DMS153 (cell line): ENCODE measurements around the gene TLNRD1.

Experiments used
- DNase-seq: peaks from one replicate; lab custom pipeline; 2025; lab: John Stamatoyannopoulos, UW

Gene TLNRD1

DNA sequence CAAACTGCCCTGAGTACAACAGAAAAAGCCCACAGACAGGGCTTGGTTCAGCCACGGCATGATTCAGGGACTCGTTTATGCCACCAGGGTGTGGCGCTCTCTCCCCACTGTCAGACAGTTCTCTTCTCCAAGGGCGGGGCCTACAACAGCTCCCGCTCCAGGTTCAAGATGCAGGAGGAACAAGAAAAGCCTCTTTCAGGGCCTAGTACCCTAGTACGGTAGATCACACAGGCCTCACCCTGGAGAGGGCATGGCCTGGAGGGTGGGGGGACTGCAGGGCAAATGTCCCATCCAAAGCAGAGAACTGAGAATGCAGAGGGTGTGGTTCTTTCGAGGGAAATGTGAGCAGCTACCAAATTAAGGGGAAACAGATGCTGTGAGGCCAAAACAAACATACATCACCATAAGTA, 23.1 kb upstream of the TLNRD1 start:
- DNase-seq = peak; percentile 48

DNA sequence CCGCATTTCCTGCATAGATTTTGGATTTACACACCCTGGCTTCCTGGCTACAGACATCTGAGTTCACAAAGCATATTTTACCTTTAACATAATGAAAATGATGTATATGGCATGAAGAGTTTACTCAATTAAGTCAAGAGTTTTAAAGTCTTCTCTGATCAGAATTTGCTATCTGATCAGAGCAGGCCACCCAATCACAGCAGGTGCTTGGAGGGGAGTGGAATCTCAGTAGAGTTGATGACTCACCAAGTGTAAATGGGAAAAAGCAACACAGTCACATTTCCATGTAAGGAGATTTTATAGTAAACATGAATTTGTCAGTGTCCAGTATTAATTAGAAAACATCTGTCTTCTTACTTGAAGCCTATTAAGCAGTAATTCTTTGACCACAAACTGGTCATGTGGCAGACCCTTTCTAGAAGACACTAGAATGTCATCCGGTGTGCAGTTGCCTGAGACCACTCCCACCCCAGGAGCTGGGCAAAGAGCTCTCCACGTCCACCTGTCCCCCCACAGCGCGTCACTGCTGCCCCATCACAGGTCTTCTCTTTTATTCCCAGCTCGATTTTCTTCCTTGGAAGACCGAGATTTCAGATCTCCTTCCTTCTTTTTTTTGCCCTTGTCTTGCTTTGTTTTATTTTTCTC, 21.9 kb upstream of the TLNRD1 start:
- no peak for DNase-seq

DNA sequence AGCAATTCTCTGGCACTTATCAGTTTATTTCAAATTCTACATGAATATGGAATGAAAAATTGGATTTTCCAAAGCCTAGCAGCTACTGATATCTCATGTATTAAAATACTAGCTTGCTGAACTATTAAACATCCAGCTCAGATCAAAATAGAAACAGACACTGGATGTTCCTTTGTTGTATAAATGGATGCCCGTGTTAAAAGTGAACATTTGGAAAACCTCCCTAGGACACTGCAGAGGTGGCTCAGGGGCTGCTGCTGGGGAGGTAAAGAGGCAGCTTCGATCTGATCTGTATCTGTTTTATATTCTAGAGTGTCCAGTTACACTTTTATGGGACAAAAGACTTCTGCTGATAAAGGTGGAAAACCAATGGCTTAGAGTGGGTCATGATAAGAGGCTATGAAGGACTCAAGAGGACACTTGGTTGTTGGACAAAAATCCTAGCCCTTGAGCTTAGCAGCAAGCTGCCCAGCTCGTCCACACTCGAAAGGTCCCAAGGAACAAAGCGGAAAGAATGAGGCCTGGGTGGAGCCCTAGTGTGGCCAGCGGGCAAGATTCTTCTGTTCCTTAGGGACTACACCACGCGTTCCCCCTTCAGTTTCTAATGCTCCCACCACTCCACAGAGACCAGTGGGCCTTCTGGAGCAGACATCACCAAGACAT, 21.1 kb upstream of the TLNRD1 start:
- DNase-seq = no peak

DNA sequence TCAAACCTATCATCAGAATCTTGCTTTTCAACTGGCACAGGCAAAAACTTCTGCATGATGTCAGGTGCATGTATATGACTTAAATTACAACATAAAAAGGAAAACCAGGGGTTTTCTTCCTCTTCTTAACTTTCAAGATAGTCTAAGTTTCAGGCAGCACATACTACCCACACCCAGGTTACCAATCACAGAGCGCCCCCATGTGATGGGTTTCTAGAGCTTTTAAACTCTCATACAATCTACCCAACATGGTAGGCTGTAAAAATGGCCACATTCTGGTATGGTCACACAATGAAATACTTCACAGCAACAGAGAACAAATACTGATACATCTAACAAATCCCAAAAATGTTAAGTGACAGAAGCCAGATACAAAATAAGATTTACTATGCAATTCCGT, 18.5 kb upstream of the TLNRD1 start:
- no peak for DNase-seq

DNA sequence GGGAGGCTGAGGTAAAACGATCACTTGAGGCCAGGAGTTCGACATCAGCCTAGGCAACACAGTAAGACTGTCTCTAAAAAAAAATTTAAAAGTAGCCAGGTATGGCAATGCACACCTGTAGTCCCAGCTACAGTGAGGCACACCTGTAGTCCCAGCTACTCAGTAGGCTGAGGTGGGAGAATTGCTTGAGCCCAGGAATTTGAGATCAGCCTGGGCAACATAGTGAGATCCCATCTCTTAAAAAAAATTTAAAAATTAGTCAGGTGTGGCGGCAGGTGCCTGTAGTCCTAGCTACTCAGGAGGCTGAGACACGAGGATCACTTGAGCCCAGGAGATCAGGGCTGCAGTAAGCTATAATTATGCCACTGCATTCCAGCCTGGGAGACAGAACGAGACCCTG, 17.9 kb upstream of the TLNRD1 start:
- no peak for DNase-seq

DNA sequence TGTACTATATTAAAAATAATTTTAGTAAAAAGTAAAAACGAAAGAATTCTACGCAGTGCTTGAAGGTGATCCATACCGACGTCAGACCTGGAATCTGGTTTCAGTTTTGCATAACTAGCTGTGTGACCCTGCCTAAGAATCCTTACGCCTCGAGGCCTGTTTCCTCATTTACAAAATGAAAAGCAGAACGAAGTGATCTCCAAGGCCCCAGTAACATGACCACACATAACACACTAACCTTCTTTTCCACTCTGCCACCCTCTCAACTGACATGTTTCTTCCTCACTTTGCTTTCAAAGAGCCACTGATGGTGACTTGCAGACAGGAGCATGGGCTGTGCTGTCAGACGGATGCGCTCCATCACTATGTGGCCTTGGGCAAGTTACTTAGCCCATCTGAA, 15.9 kb upstream of the TLNRD1 start:
- DNase-seq = no peak

DNA sequence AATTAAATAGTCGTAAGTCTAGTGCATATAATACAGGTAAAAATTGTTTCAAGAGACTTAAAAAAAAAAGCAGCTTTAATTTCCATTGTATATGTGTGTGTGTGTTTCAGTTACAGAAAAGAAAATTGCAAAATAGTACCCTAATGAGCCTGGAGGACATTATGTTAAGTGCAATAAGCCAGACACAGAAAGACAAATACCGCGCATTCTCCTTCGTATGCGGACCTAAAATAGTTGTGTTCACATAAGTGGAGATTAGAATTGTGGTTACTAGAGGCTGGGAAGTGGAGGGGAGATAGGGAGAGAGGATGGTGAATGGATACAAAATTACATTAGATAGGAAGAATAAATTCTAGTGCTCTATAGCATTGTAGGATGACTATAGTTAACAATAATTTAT, 14.7 kb upstream of the TLNRD1 start:
- no peak for DNase-seq

DNA sequence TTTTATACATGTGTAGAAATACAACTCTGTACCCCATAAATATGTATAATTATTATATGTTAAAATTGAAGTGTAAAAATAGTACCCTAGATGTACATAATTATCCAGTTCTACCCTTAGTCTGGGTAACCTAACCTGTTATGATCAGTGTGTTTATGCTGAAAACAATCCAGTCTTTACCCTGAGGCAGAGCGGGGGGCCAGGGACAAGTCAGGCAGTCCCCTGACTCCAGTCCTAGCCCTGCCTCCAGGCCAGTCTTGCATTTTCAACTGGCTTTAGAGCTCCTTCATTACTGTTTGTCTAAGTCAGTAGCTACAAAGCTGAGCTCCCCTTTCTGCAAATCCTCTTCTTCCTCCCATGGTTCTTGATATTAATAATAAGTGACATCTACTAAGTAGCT, 14.2 kb upstream of the TLNRD1 start:
- no peak for DNase-seq

DNA sequence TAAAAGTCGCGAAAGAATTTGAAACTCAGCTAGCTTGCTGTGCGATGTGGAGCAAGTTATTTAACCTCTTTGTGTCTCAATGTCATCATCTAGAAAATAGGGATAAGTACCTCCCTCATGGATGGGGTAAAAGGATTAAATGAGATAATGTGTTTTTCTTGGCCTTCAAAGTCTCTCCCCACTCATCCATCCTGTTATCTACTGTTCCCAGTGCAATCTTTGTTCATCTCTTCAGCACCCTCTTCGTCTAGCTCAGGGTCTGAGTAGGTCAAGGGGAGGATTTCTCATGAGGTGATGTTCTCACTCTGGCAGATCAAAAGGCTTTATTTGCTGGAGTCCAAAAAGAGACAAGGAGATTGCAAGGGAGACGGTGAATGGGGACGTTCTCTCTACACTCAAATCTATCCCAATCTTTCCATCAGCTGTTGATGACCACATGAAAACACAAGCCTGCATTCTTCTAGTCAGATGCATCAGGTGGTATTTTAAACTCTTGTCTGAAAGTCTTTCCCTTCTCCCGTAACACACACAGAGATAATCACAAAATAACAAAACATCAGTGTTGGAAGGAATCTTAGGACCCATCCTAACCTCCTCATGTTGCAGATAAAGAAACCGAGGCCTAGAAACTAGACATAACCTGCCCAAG, 12.5 kb upstream of the TLNRD1 start:
- DNase-seq = no peak

DNA sequence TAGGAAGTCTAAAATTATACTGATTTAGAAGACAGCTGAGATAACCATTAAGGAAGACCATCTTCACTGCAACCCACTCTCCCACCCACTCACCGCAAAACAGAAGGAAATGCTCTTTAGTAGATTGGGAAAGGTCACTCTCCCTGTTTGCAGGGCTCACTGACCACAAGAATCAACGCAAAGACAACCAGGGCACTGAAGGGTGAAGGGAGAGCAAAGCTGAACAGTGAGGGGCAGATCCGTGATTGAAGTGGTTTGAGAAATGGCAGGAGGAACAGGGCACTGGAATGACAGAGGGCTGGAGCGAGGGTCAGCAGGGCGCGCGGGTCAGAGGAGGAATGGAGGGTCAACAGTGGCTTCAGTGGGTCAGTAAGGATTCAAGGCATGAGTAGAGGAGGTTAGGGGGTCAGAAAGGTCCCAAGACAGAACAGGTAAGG, 11.6 kb upstream of the TLNRD1 start:
- no peak for DNase-seq

DNA sequence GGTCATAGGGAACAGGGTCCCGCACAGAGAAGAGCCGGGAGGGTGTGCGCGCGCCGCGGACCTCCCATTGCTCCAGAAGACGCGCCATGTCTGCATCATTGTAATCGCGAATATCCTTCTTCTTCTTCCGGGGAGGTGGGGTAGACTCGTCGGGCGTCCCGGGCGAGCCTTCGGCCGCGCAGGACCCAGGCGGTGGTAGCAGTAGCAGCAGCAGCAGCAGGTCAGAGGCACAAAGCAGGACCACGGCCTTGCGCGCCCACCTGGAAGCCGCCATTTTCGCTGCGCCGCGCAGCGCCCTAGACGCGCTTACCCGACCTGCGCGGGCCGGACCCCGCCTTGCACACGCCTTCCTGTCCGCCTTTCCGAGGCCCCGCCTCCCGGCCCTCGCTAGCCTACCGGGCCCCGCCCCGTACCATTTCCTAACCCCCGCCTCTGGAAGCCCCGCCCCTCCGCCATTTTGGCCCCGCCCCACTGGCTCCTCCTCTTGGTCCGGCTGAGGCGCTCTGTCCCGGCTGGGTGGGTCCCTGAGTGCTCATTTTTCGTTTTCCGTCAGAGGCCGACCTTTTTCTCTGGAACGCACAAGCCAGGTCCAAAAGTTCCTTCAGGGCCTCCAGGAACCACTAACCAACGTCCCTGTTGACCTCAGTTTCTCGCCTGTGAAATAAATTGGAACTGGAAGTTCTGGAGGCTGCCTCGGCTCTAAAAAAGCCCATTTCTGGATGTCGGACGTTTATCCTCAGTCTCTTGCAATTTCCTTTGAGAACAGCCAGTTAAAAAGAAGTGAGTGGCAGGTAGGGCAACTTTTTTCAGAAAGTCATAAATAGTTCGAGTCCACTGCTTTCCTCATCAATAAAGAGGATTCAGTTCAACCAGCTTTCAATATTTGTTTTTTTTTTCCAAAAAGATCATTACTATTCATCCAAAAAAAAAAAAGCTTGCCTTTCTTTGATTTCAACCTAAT, 10.9 kb upstream of the TLNRD1 start, which contains the start of gene MESD:
TSS of gene MESD (minus strand) at position 302 of the 961 bp plus-strand sequence. CDS start at position 274, 28 bp downstream.
- DNase-seq = peak; percentile 62

DNA sequence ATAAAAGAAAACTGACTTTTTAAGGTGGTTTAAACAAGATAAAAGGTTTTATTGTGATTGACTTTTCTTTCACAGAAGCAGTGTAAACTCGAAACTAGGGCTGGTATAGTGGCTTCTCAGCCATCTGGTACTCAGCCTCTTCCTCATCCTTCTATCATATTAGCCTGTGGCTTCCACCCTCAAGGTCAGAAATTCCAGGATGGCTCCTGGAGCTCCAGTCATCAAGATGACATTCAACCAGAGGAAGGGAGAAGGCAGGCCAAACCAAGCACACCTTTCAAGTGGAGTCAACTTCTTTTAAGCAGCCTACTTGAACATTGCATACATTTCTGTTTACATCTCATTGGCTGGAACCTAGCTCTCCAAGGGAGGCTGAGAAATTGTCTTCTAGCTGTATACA, 9.8 kb upstream of the TLNRD1 start:
- DNase-seq = no peak

DNA sequence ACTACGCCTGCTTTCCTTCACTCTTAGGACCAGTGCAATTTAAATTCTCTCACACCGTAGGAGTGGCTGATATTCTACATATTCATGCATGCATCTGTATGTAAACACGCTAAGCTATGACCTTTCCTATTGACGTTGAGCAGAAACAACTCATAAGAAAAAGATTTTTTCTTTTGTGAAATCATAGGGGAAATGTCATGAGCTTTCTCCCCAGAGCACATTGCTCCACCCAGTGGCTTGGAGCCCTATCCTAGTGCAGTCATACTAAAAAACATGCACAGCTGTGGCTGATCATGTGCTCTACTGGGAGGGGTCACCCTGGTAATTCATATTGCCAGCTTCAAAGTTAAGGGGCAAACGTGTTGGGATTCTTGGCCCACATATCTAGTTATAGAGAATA, 9.3 kb upstream of the TLNRD1 start:
- no peak for DNase-seq

DNA sequence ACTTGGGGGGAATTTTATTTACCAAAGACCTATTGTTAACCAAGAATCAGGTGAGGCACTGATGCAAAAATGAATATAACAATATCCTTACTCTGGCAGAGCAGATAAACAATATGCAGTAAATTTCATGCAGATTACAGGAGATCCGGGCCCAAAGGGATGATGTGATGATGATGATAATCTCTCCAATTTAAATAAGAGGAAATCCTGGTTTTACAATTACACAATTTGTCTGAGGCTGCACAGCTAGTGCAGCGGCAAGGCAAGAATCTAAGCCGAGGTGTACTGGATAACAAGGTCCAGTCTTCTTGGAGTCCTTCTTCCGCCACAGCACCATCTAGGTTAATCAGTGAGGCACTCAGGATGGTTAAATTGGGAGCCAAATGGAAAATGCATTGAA, 8.7 kb upstream of the TLNRD1 start:
- no peak for DNase-seq

DNA sequence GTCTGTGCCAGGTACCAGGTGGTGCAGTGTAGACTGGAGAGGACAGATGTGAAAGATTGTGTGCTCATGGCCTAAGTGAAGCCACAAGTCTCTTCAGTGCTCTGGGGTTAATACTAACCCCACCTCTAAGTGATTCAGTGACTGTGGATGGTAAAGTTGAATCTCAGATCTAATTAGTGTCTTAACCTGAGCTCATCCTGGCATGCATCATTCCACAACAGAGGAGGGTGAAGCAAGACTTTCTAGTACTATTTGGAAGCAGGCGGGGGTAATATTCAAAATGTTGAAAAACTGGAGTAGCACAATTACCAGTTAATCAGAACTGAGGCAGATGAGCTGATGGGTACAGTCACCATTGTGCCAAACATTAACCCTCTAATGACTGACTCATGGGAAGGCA, 8.3 kb upstream of the TLNRD1 start:
- DNase-seq = no peak

DNA sequence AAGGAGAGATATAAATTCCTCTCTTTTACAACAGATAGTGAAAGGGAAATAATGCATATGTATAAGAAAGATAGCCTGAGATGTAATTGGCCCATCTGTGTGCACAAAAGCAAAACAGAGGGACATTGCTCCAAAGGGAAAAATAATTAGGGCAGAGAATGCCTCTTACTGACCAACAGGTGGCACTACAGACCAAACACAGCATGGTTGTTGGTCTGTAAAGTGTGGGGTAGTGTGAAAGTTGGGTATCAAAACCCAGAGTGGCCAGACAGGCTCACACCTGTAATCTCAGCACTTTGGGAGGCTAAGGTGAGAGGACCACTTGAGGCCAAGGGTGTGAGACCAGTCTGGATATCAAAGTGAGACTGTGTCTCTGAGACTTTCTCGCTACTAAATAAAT, 4.5 kb upstream of the TLNRD1 start:
- no peak for DNase-seq

DNA sequence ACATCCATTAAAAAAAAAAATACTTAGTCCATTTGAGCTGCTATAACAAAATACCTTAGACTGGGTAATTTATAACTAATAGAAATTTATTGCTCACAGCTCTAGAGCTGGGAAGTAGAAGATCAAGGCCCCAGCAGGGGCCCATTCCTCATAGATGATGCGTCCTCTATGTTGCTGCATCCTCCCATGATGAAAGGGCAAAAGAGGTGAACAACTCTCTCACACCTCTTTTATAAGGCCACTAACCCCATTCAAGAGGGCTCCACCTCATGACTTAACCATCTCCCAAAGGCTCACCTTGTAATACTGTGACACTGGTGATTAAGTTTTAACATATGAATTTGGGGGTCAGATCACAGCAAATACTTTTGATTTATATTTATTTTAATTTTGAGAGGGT, 3.0 kb upstream of the TLNRD1 start:
- DNase-seq = no peak

DNA sequence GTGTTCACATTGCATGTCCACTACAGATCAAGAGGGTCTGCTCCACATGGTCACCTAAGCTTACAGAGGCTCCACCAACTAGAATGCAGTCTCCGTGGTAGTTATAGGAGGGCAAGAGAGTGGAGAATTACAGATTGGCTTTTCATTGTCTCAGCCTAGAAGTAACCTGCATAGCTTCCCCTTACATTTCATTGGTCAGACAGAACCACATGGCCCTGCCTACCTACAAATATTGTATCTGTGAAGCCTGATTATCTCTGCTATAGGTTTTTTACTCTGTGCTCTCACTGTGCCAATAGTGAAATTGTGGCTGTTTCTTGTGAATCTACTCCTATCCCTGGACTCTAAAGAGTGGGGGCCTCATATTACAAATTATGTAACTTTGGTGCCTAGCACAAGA, 2.5 kb upstream of the TLNRD1 start:
- DNase-seq = no peak

DNA sequence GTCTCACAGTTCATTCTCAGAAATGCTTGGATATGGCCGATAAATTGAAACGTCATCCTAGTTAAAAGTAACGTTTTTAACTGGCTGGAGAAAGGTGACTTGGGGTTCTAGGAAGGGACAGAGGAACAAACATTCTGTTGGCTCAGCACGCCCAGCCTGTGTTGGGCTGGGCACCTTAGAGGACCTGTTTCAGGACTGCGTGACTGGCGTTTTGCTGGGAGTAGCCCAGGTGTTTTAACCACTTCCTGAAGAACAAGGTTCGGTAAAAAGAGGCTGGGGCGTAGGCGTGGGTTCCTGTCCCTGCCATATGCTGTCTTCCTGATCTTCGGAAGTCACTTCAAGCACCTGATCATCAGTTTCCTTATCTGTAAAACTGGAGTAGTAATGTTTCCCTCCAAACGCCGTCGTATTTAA, 1.1 kb upstream of the TLNRD1 start:
- DNase-seq = peak; percentile 2

DNA sequence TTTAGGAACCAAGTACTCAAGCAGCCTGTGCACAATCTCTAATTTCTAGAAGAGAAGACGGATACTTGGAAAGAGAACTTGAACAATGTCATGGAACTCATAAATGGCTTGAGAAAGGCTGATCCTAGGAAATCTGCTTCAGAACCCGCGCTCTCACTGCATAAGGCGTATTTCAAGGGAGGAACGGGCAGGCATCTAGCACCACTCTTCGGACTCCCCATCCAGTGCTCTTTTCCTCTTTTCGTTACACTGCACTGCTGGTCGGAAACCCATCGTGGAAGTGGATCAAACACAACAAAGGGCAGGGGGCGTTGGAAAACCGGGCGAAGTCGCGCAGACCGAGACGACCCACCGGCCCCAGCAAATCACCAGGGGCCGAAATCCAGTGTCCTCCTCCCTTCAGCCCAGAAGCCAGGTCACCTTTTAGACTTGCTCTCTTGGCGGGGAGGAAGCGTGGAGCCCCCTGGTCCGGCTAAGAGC, 539 bp upstream of the TLNRD1 start:
- DNase-seq = no peak

DNA sequence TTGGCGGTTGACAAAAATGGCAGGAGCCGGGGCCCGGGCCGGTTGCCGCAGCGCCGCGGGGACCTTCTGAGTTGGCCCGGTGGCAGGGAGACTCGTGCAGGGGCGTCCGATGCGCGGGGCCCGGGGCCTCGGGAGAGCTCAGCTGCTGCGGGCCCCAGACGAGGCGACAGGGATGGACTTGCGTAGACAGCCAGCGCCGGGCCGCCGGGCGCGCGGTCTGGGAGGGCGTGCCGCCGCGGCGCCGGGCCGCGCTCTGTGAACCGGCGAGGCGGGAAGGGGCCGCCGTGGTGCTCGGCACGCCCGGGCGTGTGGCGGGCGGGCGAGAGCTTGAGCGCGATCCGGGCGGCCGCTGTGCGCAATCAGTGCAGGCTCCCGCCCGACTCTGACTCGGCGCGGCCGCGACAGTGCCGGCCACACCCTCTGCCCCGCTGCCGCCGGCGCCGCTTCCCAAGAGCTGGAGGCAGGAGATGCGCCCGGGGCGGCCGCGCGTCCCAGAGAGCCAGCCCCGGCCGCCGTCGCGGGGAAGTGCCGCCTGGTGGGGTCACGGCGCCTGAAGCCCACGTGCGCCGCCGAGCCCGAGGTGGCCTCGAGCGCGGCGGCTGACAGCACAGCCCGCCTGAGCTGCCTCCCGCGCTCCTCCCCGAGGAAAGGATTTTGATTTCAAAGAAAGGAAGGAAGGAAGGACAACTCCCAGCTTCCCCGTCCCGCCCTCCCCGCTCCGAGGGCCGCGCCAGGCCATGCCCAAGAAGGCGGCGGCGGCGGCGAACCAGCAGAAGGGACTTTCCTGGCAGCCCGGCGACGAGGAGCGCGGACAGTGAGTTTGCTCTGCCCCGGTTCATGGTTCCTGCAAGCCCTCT, 657 bp downstream of the TLNRD1 start:
- DNase-seq = no peak
